ENCODE data around the gene CPE.

CPE gene

GRCh38 chr4:165518686-165519085, 139.9 kb downstream of the CPE start:
- H3F3A ChIP-seq (ENCODE audit: insufficient read depth, low read length) = no peaks in the 10 kb centered on the region
- no peaks in the 10 kb centered on the region for H4K20me1 ChIP-seq (ENCODE audit: insufficient read depth, low read length)
- no peaks in the 10 kb centered on the region for H3K9me2 ChIP-seq (replicated peaks; ENCODE audit: insufficient read depth, low read length)
- no peak overlapping the region for H3K4me2 ChIP-seq (ENCODE audit: low read depth, low read length)
- DNase-seq = no peak
- TF ChIP-seq CTCF (IDR thresholded peaks at IDR 0.05; ENCODE audit: low read length) (no peak), EZH2 (optimal IDR thresholded peaks at IDR 0.05; ENCODE audit: low read depth, low read length) (no peak), EZH2phosphoT487 (IDR thresholded peaks at IDR 0.05; ENCODE audit: low read length) (no peak)
- H2AFZ ChIP-seq (ENCODE audit: low read length) = no peak overlapping the region
- H3K9ac ChIP-seq (ENCODE audit: low read length) = no peak overlapping the region
- H3K27me3 ChIP-seq (replicated peaks; ENCODE audit: insufficient read depth, low read length) = no peaks in the 10 kb centered on the region
- H3K4me1 ChIP-seq (ENCODE audit: low read length) = no peaks in the 10 kb centered on the region
- no peaks in the 10 kb centered on the region for H3K79me2 ChIP-seq (ENCODE audit: low read length)
- H3K9me3 ChIP-seq (replicated peaks; ENCODE audit: insufficient read depth, low read length) = no peaks in the 10 kb centered on the region
- no peak overlapping the region for H3K27ac ChIP-seq (ENCODE audit: low read length)
- no peaks in the 10 kb centered on the region for H3K36me3 ChIP-seq (replicated peaks; ENCODE audit: insufficient read depth, low read length)
- no peak overlapping the region for H3K4me3 ChIP-seq (ENCODE audit: low read length)

GRCh38 chr4:165519591-165519990, 140.8 kb downstream of the CPE start:
- no peaks in the 10 kb centered on the region for H3K79me2 ChIP-seq (ENCODE audit: low read length)
- H2AFZ ChIP-seq (ENCODE audit: low read length) = no peak overlapping the region
- TF ChIP-seq EZH2 (optimal IDR thresholded peaks at IDR 0.05; ENCODE audit: low read depth, low read length) = no peak
- no peak for TF ChIP-seq CTCF (IDR thresholded peaks at IDR 0.05; ENCODE audit: low read length)
- TF ChIP-seq EZH2phosphoT487 (IDR thresholded peaks at IDR 0.05; ENCODE audit: low read length) = no peak
- no peaks in the 10 kb centered on the region for H3K27me3 ChIP-seq (replicated peaks; ENCODE audit: insufficient read depth, low read length)
- H3K9me2 ChIP-seq (replicated peaks; ENCODE audit: insufficient read depth, low read length) = no peaks in the 10 kb centered on the region
- no peaks in the 10 kb centered on the region for H3K36me3 ChIP-seq (replicated peaks; ENCODE audit: insufficient read depth, low read length)
- no peak overlapping the region for H3K27ac ChIP-seq (ENCODE audit: low read length)
- H3K4me3 ChIP-seq (ENCODE audit: low read length) = no peak overlapping the region
- no peaks in the 10 kb centered on the region for H3K4me1 ChIP-seq (ENCODE audit: low read length)
- no peaks in the 10 kb centered on the region for H3F3A ChIP-seq (ENCODE audit: insufficient read depth, low read length)
- no peaks in the 10 kb centered on the region for H4K20me1 ChIP-seq (ENCODE audit: insufficient read depth, low read length)
- no peak for DNase-seq
- no peak overlapping the region for H3K9ac ChIP-seq (ENCODE audit: low read length)
- H3K4me2 ChIP-seq (ENCODE audit: low read depth, low read length) = no peak overlapping the region
- H3K9me3 ChIP-seq (replicated peaks; ENCODE audit: insufficient read depth, low read length) = no peaks in the 10 kb centered on the region

- no peak overlapping the region for H3K4me2 ChIP-seq (ENCODE audit: low read depth, low read length)
- no peaks in the 10 kb centered on the region for H3F3A ChIP-seq (ENCODE audit: insufficient read depth, low read length)
- no peak for DNase-seq
- no peak overlapping the region for H2AFZ ChIP-seq (ENCODE audit: low read length)
- TF ChIP-seq CTCF (IDR thresholded peaks at IDR 0.05; ENCODE audit: low read length) (no peak), EZH2phosphoT487 (IDR thresholded peaks at IDR 0.05; ENCODE audit: low read length) (no peak), EZH2 (optimal IDR thresholded peaks at IDR 0.05; ENCODE audit: low read depth, low read length) (no peak)
- H3K27me3 ChIP-seq (replicated peaks; ENCODE audit: insufficient read depth, low read length) = no peaks in the 10 kb centered on the region
- H3K9me2 ChIP-seq (replicated peaks; ENCODE audit: insufficient read depth, low read length) = no peaks in the 10 kb centered on the region
- no peak overlapping the region for H3K4me3 ChIP-seq (ENCODE audit: low read length)
- H3K27ac ChIP-seq (ENCODE audit: low read length) = no peak overlapping the region
- H3K36me3 ChIP-seq (replicated peaks; ENCODE audit: insufficient read depth, low read length) = no peaks in the 10 kb centered on the region
- H3K9me3 ChIP-seq (replicated peaks; ENCODE audit: insufficient read depth, low read length) = no peaks in the 10 kb centered on the region
- no peaks in the 10 kb centered on the region for H4K20me1 ChIP-seq (ENCODE audit: insufficient read depth, low read length)
- no peaks in the 10 kb centered on the region for H3K4me1 ChIP-seq (ENCODE audit: low read length)
- no peaks in the 10 kb centered on the region for H3K79me2 ChIP-seq (ENCODE audit: low read length)
- no peak overlapping the region for H3K9ac ChIP-seq (ENCODE audit: low read length)
Observed at GRCh38 chr4:165520086-165520485, 141.3 kb downstream of the CPE start.
